Endothelial cell of umbilical vein (primary cell): ENCODE results near the gene EPAS1.

Experiments
- CTCF ChIP-seq, 2 donors: IDR thresholded peaks; 1 replicate in 1 of 2; 2 replicates in 1 of 2; pipeline ENCODE4 v1.5.1; 2011; ENCODE audit warnings: low read length in 2 of 2, mild to moderate bottlenecking in 2 of 2, moderate library complexity in 2 of 2, control low read depth in 1 of 2, inconsistent platforms in 1 of 2, low read depth in 1 of 2; ENCODE audit not compliant: insufficient read depth in 1 of 2; ENCODE audit errors: extremely low read depth in 1 of 2
- JUN ChIP-seq: IDR thresholded peaks from 2 replicates; pipeline ENCODE4 v1.6.1; 2011; ENCODE audit warnings: borderline replicate concordance, low read depth; ENCODE audit not compliant: insufficient read length, insufficient read depth
- POLR2A ChIP-seq: IDR thresholded peaks from 2 replicates; pipeline ENCODE4 v1.6.1; 2012; ENCODE audit warnings: low read depth, mild to moderate bottlenecking, control low read depth, low read length
- POLR2AphosphoS5 ChIP-seq: IDR thresholded peaks from 2 replicates; pipeline ENCODE4 v1.6.1; 2012; ENCODE audit warnings: low read depth, mild to moderate bottlenecking, control low read depth, low read length, moderate library complexity; ENCODE audit not compliant: insufficient read depth

GRCh38 chr2:46293466-46293865 lies 3.7 kb upstream of the EPAS1 start:
- TF ChIP-seq CTCF (IDR thresholded peaks at IDR 0.05; ENCODE audit: extremely low read depth in 1 of 2, insufficient read depth in 1 of 2, low read depth in 1 of 2, low read length in 2 of 2) (no peak), JUN (no peak), POLR2A (no peak), POLR2AphosphoS5 (no peak)
